ENCODE data around the gene ZBTB16. TPM values are rescaled to one million over a fixed set of nuclear protein-coding genes. Genes with fewer than 3 reads are reported as not detected.
A peak's percentile ranks its signal among the peaks of the same experiment; 100 is the strongest.

Gene ZBTB16
- total RNA-seq, 2 experiments from 2014 or later, result 19.1 to 20.6 TPM

GRCh38 chr11:114165326-114166230 is 106.1 kb downstream of the ZBTB16 start:
- Histone ChIP-seq H3K36me3 (ENCODE audit: insufficient read depth, low read length) (no peaks in the 10 kb centered on the region), H3K4me1 (ENCODE audit: insufficient read depth, low read length) (peaks cover 89% of the 10 kb centered on the region), H3K27ac (ENCODE audit: low read depth in 1 of 2, low read length in 2 of 2) (no peak overlapping the region), H3K27me3 (ENCODE audit: control insufficient read depth in 1 of 2, insufficient read depth in 2 of 2, low read length in 2 of 2) (no peaks in the 10 kb centered on the region), H3K4me3 (ENCODE audit: low read length) (no peak overlapping the region), H3K9me3 (ENCODE audit: control insufficient read depth in 1 of 2, insufficient read depth in 1 of 2, low read length in 2 of 2) (no peaks in the 10 kb centered on the region)
- intact Hi-C loops (cut with DNase I, micrococcal nuclease), result loop anchor here (2.0 to 10.0 kb wide), 4 partner anchors 21 to 291 kb away; partner anchors contain the start of genes C11orf71 (in 1 of the 2), RBM7 (in 1 of the 2) and USP28 (in 1 of the 2)
- no peak for ATAC-seq (ENCODE audit: poor library complexity)
- no peak for DNase-seq
- Mint-ChIP-seq H3K27me3 (no peaks in the 10 kb centered on the region), H3K4me1 (ENCODE audit: low read depth) (peaks cover 98% of the 10 kb centered on the region), H3K27ac (peak overlapping the region; percentile 63), H3K4me3 (peak overlapping the region; percentile 65), H3K9me3 (no peaks in the 10 kb centered on the region), H3K36me3 (ENCODE audit: low read depth) (no peaks in the 10 kb centered on the region)
- TF ChIP-seq CTCF (IDR thresholded peaks at IDR 0.05), result no peak
- ChIA-PET CTCF (interaction anchor here (1.0 kb wide), 1 partner anchor 96 kb away, joined by 3 read pairs; no protein-coding TSS in a partner anchor), POLR2A (interaction anchor here (0.9 to 5.0 kb wide), 5 partner anchors 11 to 93 kb away, joined by 3 to 34 read pairs (median 4); no protein-coding TSS in a partner anchor)

- no peaks in the 10 kb centered on the region for H3K27me3 ChIP-seq (ENCODE audit: control insufficient read depth in 1 of 2, insufficient read depth in 2 of 2, low read length in 2 of 2)
- ChIA-PET POLR2A (interaction anchor here (0.7 to 7.2 kb wide), 7 partner anchors 7 to 95 kb away, joined by 3 to 53 read pairs (median 3); no protein-coding TSS in a partner anchor), CTCF (interaction anchor here (0.7 to 0.8 kb wide), 2 partner anchors 30 to 95 kb away, joined by 3 read pairs; no protein-coding TSS in a partner anchor)
- H3K36me3 ChIP-seq (ENCODE audit: insufficient read depth, low read length), result no peaks in the 10 kb centered on the region
- H3K27ac ChIP-seq (ENCODE audit: low read depth in 1 of 2, low read length in 2 of 2), result no peak overlapping the region
- DNase-seq (no peak), ATAC-seq (ENCODE audit: poor library complexity) (no peak)
- Mint-ChIP-seq H3K9me3 (no peaks in the 10 kb centered on the region), H3K36me3 (ENCODE audit: low read depth) (no peaks in the 10 kb centered on the region), H3K27ac (peak overlapping the region; percentile 63), H3K4me3 (no peak overlapping the region), H3K27me3 (no peaks in the 10 kb centered on the region), H3K4me1 (ENCODE audit: low read depth) (peaks cover 98% of the 10 kb centered on the region)
- H3K9me3 ChIP-seq (ENCODE audit: control insufficient read depth in 1 of 2, insufficient read depth in 1 of 2, low read length in 2 of 2), result no peaks in the 10 kb centered on the region
- intact Hi-C loops (cut with DNase I, micrococcal nuclease), result loop anchor here (10.0 kb wide), 3 partner anchors 102 to 292 kb away; partner anchors contain the start of genes C11orf71 (in 1 of the 2), RBM7 (in 1 of the 2) and USP28 (in 1 of the 2)
- H3K4me1 ChIP-seq (ENCODE audit: insufficient read depth, low read length), result peaks cover 89% of the 10 kb centered on the region
- H3K4me3 ChIP-seq (ENCODE audit: low read length), result no peak overlapping the region
- TF ChIP-seq CTCF (IDR thresholded peaks at IDR 0.05), result no peak
Measured at GRCh38 chr11:114166362-114166761, 106.9 kb downstream of the ZBTB16 start.

- ChIA-PET POLR2A (interaction anchor here (0.7 to 7.2 kb wide), 8 partner anchors 7 to 94 kb away, joined by 3 to 53 read pairs (median 4); no protein-coding TSS in a partner anchor), CTCF (interaction anchor here (0.7 to 0.8 kb wide), 2 partner anchors 30 to 94 kb away, joined by 3 read pairs; no protein-coding TSS in a partner anchor)
- no peak overlapping the region for H3K27ac ChIP-seq (ENCODE audit: low read depth in 1 of 2, low read length in 2 of 2)
- Mint-ChIP-seq H3K4me1 (ENCODE audit: low read depth) (peaks cover 98% of the 10 kb centered on the region), H3K27me3 (no peaks in the 10 kb centered on the region), H3K9me3 (no peaks in the 10 kb centered on the region), H3K36me3 (ENCODE audit: low read depth) (no peaks in the 10 kb centered on the region), H3K27ac (peak overlapping the region; percentile 63), H3K4me3 (peak overlapping the region; percentile 63)
- no peaks in the 10 kb centered on the region for H3K9me3 ChIP-seq (ENCODE audit: control insufficient read depth in 1 of 2, insufficient read depth in 1 of 2, low read length in 2 of 2)
- TF ChIP-seq CTCF (IDR thresholded peaks at IDR 0.05), result no peak
- no peaks in the 10 kb centered on the region for H3K27me3 ChIP-seq (ENCODE audit: control insufficient read depth in 1 of 2, insufficient read depth in 2 of 2, low read length in 2 of 2)
- no peak overlapping the region for H3K4me3 ChIP-seq (ENCODE audit: low read length)
- H3K36me3 ChIP-seq (ENCODE audit: insufficient read depth, low read length), result no peaks in the 10 kb centered on the region
- intact Hi-C loops (cut with DNase I, micrococcal nuclease), result loop anchor here (10.0 kb wide), 3 partner anchors 102 to 292 kb away; partner anchors contain the start of genes C11orf71 (in 1 of the 2), RBM7 (in 1 of the 2) and USP28 (in 1 of the 2)
- ATAC-seq (ENCODE audit: poor library complexity), result peak; percentile 62
- DNase-seq, result peak in 4 of 14 experiments; percentile 53 to 77 (median 64)
- peaks cover 89% of the 10 kb centered on the region for H3K4me1 ChIP-seq (ENCODE audit: insufficient read depth, low read length)
Measured at GRCh38 chr11:114166897-114167323, 107.4 kb downstream of the ZBTB16 start.
